ENCODE measurements around the gene NTRK1.
"Not testable (repeated sequence)": the region's sequence is repeated elsewhere in the genome, so short reads cannot be mapped to it uniquely, and the experiment has no call there.

The NTRK1 gene

GRCh38 chr1:156912861-156913808 lies 52.5 kb downstream of the NTRK1 start:
- DNase-seq (ENCODE audit: low read depth, low spot score): no peak

DNA sequence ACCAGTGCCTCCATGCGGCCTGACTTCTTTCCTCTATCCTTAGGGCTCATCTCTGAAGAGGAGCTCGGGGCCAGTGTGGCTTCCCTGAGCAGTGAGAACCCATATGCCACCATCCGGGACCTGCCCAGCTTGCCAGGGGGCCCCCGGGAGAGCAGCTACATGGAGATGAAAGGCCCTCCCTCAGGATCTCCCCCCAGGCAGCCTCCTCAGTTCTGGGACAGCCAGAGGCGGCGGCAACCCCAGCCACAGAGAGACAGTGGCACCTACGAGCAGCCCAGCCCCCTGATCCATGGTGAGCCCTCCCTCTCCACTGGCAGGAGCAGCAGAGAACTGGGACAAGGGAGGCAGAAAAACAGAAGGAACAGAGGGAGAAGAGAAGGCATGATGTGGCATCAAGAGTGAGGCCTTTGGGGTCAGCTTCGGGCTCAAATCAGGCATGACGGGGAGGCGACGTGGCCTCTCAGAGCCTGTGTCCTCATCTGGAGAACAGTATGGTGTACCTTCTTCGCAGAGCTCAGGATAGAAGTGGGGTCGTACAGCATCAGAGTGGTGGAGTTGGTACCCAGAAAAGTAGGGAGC lies 53.2 kb downstream of the NTRK1 start:
- no peak for DNase-seq (ENCODE audit: low read depth, low spot score)

- no peak for DNase-seq (ENCODE audit: low read depth, low spot score)
These were observed 53.8 kb downstream of the NTRK1 start for GRCh38 chr1:156914440-156914856.

DNA sequence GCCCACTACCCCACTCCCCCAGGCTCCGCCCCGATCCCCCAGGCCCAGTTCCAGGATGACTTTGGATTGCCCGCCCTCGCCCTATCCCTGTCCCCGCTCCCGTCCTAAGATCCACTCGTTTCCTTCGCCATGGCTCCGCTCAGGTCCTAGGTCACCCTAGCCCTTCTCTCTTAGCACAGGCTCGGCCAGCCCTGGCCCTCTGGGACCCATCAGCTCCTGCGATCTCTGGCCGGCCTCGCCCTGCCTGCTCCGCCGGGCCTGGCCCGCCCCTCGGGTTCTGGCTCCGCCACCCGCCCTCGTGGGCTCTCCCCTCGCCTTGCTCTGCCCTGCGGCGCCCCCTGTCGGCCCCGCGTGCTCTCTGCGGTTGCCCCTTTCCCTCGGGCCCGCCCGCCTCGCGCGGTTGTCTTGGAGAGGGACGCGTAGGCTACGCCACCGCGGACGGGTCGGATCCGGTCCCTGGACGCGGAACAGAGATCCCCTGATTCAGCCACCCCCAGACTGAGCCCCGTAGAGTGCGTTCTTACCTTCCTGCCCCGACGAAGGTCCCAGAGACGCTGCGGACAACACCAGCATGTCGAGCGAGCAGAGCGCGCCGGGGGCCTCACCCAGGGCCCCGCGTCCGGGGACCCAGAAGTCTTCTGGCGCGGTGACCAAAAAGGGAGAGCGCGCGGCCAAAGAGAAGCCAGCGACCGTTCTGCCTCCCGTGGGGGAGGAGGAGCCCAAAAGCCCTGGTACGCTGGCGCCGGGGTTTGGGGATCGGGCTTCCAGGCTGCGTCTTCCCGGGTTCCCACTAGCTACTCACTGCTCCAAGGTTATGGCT lies 59.8 kb downstream of the NTRK1 start, which contains the start of gene LRRC71:
LRRC71 (plus strand) TSS at position 400 of the 820 bp plus-strand sequence; CDS start at position 572, 172 bp downstream.
- no peak for DNase-seq (ENCODE audit: low read depth, low spot score)

DNA sequence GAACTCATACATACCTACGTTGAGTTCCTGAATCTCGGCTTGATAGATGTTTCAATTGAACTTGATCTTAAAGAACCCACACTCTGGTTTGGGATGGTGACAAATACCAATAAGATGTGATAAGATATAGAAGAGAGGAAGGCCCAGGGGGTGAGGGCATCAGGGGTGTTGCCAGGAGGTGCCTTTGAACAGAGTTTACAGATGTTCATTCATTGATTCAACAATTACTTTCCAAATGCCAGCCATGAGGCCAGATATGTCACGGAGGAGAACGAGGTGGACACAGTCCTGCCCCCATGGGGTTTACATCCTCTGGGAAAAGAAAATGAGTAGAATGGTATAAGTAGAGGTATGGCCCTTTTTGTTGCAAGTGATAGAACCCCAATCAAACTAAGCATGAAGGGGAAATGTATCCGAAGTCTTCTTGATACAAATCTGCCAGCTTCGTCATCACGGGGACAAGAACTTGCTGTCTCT lies 60.4 kb downstream of the NTRK1 start:
- DNase-seq (ENCODE audit: low read depth, low spot score): no peak

GRCh38 chr1:156922986-156923669 lies 62.5 kb downstream of the NTRK1 start:
- no peak for DNase-seq (ENCODE audit: low read depth, low spot score)

GRCh38 chr1:156923670-156924477 lies 63.2 kb downstream of the NTRK1 start:
- DNase-seq (ENCODE audit: low read depth, low spot score): no peak

DNA sequence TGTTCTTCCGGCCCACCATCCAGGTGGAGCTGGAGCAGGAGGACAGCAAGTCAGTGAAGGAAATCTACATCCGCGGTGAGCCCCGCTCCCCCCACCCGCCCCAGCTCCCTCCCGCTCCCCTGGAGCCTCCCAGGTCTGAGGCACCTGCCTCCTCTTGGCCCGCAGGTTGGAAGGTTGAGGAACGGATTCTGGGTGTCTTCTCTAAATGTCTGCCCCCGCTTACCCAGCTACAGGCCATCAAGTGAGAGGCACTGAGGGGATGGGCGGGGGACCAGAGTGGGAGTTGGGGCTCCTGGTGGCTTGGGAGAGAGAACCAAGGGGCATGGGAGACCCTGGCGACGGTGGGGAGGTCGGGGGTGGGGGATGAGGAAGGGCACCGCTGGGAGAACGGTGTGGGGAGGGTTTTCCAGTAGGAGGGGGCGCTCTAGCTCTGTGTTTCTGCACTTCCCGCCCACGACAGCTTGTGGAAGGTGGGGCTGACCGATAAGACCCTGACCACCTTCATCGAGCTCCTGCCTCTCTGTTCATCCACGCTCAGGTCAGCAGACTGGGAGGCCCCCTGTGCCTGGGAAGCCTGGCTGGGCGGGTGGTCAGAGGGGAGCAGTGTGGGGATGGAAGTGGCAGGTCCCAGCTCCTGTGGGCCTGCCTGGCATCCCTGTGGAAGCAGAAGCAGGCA lies 64.0 kb downstream of the NTRK1 start:
- no peak for DNase-seq (ENCODE audit: low read depth, low spot score)

GRCh38 chr1:156925154-156926010 lies 64.7 kb downstream of the NTRK1 start:
- no peak for DNase-seq (ENCODE audit: low read depth, low spot score)

GRCh38 chr1:156926175-156926574 lies 65.5 kb downstream of the NTRK1 start:
- DNase-seq (ENCODE audit: low read depth, low spot score): no peak

- not testable (repeated sequence) for DNase-seq (ENCODE audit: low read depth, low spot score)
These were observed 66.0 kb downstream of the NTRK1 start for GRCh38 chr1:156926695-156927094.

GRCh38 chr1:156927215-156928042 lies 66.8 kb downstream of the NTRK1 start:
- DNase-seq (ENCODE audit: low read depth, low spot score): no peak

DNA sequence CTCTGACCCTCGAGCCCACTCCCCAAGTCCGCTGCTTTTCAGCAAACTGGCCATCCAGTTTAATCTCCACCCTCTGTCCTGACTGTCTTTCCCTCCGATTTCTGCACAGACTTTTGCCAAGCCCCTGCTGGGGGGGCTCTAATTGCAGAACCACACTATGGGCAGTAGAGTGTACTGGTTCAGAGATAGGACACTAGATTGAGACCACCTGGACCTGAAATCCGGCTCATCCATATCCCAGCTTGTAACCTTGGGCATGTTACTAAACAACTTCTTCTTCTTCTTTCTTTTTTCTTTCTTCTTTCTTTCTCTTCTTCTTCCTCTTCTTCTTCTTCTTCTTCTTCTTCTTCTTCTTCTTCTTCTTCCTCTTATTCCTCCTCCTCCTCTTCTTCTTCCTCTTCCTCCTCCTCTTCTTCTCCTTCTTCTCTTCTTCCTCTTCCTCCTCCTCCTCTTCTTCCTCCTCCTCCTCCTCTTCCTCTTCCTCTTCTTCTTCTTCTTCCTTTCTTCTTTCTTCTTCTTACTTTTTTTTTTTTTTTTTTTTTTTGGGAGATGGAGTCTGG lies 67.5 kb downstream of the NTRK1 start:
- no peak for DNase-seq (ENCODE audit: low read depth, low spot score)

- no peak for DNase-seq (ENCODE audit: low read depth, low spot score)
These were observed 69.1 kb downstream of the NTRK1 start for GRCh38 chr1:156929596-156930238.

DNA sequence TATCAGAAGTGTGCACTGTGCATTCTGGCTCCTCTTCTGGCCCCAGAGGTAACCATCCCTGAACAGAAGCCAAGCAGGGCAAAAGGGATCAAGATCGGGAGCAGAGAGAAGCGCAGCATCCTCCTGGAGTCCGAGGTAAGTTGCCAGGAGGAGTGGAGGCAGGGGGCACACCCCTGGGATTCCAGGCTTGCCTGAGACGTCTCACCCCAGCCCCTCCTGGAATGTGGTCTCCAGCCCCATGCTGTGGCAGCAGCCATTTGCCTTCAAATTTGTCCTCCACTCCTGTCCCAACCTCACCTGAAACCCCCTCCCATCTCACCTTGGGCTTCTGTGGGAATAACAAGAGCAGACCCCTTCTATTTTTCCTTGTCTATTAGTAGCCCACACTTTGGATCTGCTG lies 69.8 kb downstream of the NTRK1 start:
- DNase-seq (ENCODE audit: low read depth, low spot score): no peak
